ENCODE results near the gene RPL31. TPM values are rescaled to one million over a fixed set of nuclear protein-coding genes. Genes with fewer than 3 reads are reported as not detected.

The RPL31 gene
- total RNA-seq, 1 experiment from 2014 or later: 1,158 TPM

GRCh38 chr2:100975521-100975785, 26.6 kb upstream of the RPL31 start:
- H3K27ac Mint-ChIP-seq (ENCODE audit: unreplicated experiment): no peak overlapping the region
- H3K9me3 Mint-ChIP-seq (ENCODE audit: low read depth, unreplicated experiment): no peaks in the 10 kb centered on the region
- BruUV-seq (replicated peaks): no TSS peak
- DNase-seq: no peak
- H3K27me3 Mint-ChIP-seq (ENCODE audit: unreplicated experiment): no peaks in the 10 kb centered on the region
- H3K36me3 Mint-ChIP-seq (ENCODE audit: insufficient read depth, unreplicated experiment): peaks cover 62% of the 10 kb centered on the region
- TF ChIP-seq CTCF (IDR thresholded peaks at IDR 0.05; ENCODE audit: unreplicated experiment): no peak
- no peak overlapping the region for H3K4me3 Mint-ChIP-seq (ENCODE audit: low read depth, unreplicated experiment)
- CTCF ChIA-PET: no interaction called here
- no peaks in the 10 kb centered on the region for H3K4me1 Mint-ChIP-seq (ENCODE audit: low read depth, unreplicated experiment)
- intact Hi-C loops (cut with micrococcal nuclease; ENCODE audit: unreplicated experiment): no loop called here

GRCh38 chr2:100976061-100976460, 26.0 kb upstream of the RPL31 start:
- CTCF ChIA-PET: no interaction called here
- H3K4me1 Mint-ChIP-seq (ENCODE audit: low read depth, unreplicated experiment): peaks cover 5% of the 10 kb centered on the region
- BruUV-seq (replicated peaks): no TSS peak
- TF ChIP-seq CTCF (IDR thresholded peaks at IDR 0.05; ENCODE audit: unreplicated experiment): no peak
- DNase-seq: no peak
- H3K27me3 Mint-ChIP-seq (ENCODE audit: unreplicated experiment): no peaks in the 10 kb centered on the region
- no peaks in the 10 kb centered on the region for H3K9me3 Mint-ChIP-seq (ENCODE audit: low read depth, unreplicated experiment)
- no peak overlapping the region for H3K4me3 Mint-ChIP-seq (ENCODE audit: low read depth, unreplicated experiment)
- H3K36me3 Mint-ChIP-seq (ENCODE audit: insufficient read depth, unreplicated experiment): peaks cover 68% of the 10 kb centered on the region
- no peak overlapping the region for H3K27ac Mint-ChIP-seq (ENCODE audit: unreplicated experiment)
- intact Hi-C loops (cut with micrococcal nuclease; ENCODE audit: unreplicated experiment): no loop called here

GRCh38 chr2:100976645-100977391, 25.3 kb upstream of the RPL31 start:
- intact Hi-C loops (cut with micrococcal nuclease; ENCODE audit: unreplicated experiment): no loop called here
- no TSS peak for BruUV-seq (replicated peaks)
- no peaks in the 10 kb centered on the region for H3K9me3 Mint-ChIP-seq (ENCODE audit: low read depth, unreplicated experiment)
- H3K4me3 Mint-ChIP-seq (ENCODE audit: low read depth, unreplicated experiment): no peak overlapping the region
- H3K4me1 Mint-ChIP-seq (ENCODE audit: low read depth, unreplicated experiment): peaks cover 8% of the 10 kb centered on the region
- no peak for DNase-seq
- peaks cover 66% of the 10 kb centered on the region for H3K36me3 Mint-ChIP-seq (ENCODE audit: insufficient read depth, unreplicated experiment)
- no peak for TF ChIP-seq CTCF (IDR thresholded peaks at IDR 0.05; ENCODE audit: unreplicated experiment)
- CTCF ChIA-PET: interaction anchor here (0.6 kb wide), 1 partner anchor 306 kb away, joined by 4 read pairs; no protein-coding TSS in a partner anchor
- H3K27me3 Mint-ChIP-seq (ENCODE audit: unreplicated experiment): no peaks in the 10 kb centered on the region
- H3K27ac Mint-ChIP-seq (ENCODE audit: unreplicated experiment): no peak overlapping the region

GRCh38 chr2:100977511-100977910, 24.6 kb upstream of the RPL31 start:
- Mint-ChIP-seq H3K4me3 (ENCODE audit: low read depth, unreplicated experiment) (no peak overlapping the region), H3K36me3 (ENCODE audit: insufficient read depth, unreplicated experiment) (peaks cover 66% of the 10 kb centered on the region), H3K9me3 (ENCODE audit: low read depth, unreplicated experiment) (no peaks in the 10 kb centered on the region), H3K27me3 (ENCODE audit: unreplicated experiment) (no peaks in the 10 kb centered on the region), H3K4me1 (ENCODE audit: low read depth, unreplicated experiment) (peaks cover 8% of the 10 kb centered on the region), H3K27ac (ENCODE audit: unreplicated experiment) (no peak overlapping the region)
- CTCF ChIA-PET: interaction anchor here (0.6 kb wide), 1 partner anchor 306 kb away, joined by 4 read pairs; no protein-coding TSS in a partner anchor
- no peak for DNase-seq
- BruUV-seq (replicated peaks): no TSS peak
- TF ChIP-seq CTCF (IDR thresholded peaks at IDR 0.05; ENCODE audit: unreplicated experiment): no peak
- intact Hi-C loops (cut with micrococcal nuclease; ENCODE audit: unreplicated experiment): no loop called here

All from Calu3 (cell line).